DND-41 (cell line): ENCODE measurements around the gene LSM6.

Experiments
- ATAC-seq: fragments of 200-7000 bp; cut with Tn5 transposase; 3 replicates; pipeline ENCODE4 v1.9.1; 2021; ENCODE audit warnings: low read depth; ENCODE audit not compliant: insufficient read depth
- DNase-seq: peaks from one replicate; pipeline ENCODE4 v3.0.0-alpha.2; 2020
- H2AFZ ChIP-seq: 2 replicates; pipeline ENCODE4 v1.6.0; 2012; ENCODE audit warnings: low read depth, low read length
- H3K27ac ChIP-seq: 2 replicates; pipeline ENCODE4 v1.5.1; 2012; ENCODE audit warnings: low read length, inconsistent platforms
- H3K27me3 ChIP-seq: fragments of 200-600 bp; sonication (generic); 2 replicates; pipeline ENCODE4 v1.6.0; 2012; ENCODE audit warnings: low read length, mild to moderate bottlenecking, inconsistent platforms; ENCODE audit not compliant: insufficient read depth, poor library complexity
- H3K36me3 ChIP-seq: 2 replicates; pipeline ENCODE4 v1.5.1; 2012; ENCODE audit warnings: low read length, inconsistent platforms; ENCODE audit not compliant: insufficient read depth
- H3K4me1 ChIP-seq: 2 replicates; pipeline ENCODE4 v1.5.1; 2012; ENCODE audit warnings: mild to moderate bottlenecking, low read length; ENCODE audit not compliant: insufficient read depth
- H3K4me2 ChIP-seq: 2 replicates; pipeline ENCODE4 v1.6.0; 2012; ENCODE audit warnings: mild to moderate bottlenecking, moderate library complexity, low read length, inconsistent platforms; ENCODE audit not compliant: insufficient read depth
- H3K4me3 ChIP-seq, 2 experiments: fragments of 200-600 bp in 1 of 2; shearing (Covaris generic) in 1 of 2; 2 replicates each; pipeline ENCODE4 v1.5.1; 2012 to 2016; ENCODE audit warnings: inconsistent platforms in 2 of 2, low read length in 2 of 2, mild to moderate bottlenecking in 2 of 2, low read depth in 1 of 2, moderate library complexity in 1 of 2
- H3K79me2 ChIP-seq: 2 replicates; pipeline ENCODE4 v1.6.0; 2012; ENCODE audit warnings: low read length, inconsistent platforms; ENCODE audit not compliant: insufficient read depth
- H3K9ac ChIP-seq: 2 replicates; pipeline ENCODE4 v1.6.0; 2012; ENCODE audit warnings: low read depth, mild to moderate bottlenecking, inconsistent platforms, low read length, moderate library complexity
- H3K9me3 ChIP-seq: 2 replicates; pipeline ENCODE4 v1.5.1; 2012; ENCODE audit warnings: low read length, moderate library complexity, mild to moderate bottlenecking, inconsistent platforms; ENCODE audit not compliant: insufficient read depth, severe bottlenecking
- H4K20me1 ChIP-seq: 2 replicates; pipeline ENCODE4 v1.6.0; 2012; ENCODE audit warnings: low read length; ENCODE audit not compliant: insufficient read depth
- CTCF ChIP-seq: IDR thresholded peaks from 2 replicates; pipeline ENCODE4 v1.5.1; 2012; ENCODE audit warnings: borderline replicate concordance, low read length, moderate library complexity, mild to moderate bottlenecking; ENCODE audit not compliant: poor library complexity, severe bottlenecking; ENCODE audit errors: extremely low read depth
- EZH2 ChIP-seq: IDR thresholded peaks from 3 replicates; pipeline ENCODE4 v1.6.1; 2012; ENCODE audit warnings: borderline replicate concordance, low read depth, mild to moderate bottlenecking, moderate library complexity, low read length, inconsistent platforms; ENCODE audit not compliant: severe bottlenecking

LSM6 gene

DNA sequence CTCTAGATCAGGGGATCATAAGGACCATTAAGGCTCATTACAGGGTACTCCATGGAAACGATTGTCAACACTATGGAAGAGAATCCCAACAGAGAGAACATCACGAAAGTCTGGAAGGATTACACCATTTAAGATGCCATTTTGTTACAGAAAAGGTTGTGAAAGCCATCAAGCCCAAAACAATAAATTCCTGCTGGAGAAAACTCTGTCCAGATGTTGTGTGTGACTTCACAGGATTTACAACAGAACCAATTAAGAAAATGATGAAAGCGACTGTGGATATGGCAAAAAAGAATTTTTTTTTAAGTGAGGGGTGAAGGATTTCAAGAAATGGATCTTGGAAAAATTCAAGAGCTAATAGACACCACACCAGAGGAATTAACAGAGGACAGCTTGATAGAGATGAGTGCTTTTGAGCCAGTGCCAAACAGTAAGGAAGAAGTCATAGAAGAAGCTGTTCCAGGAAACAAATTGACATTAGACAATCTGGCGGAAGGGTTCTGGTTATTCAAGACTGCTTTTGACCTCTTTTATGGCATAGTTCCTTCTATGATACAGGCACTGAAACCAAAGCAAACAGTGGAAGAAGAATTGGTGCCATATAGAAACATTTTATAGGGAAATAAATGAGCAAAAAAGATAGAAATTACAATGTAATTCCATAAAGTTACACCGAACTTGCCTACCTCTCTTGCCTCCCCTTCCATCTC lies 17.3 kb upstream of the LSM6 start:
- no peak overlapping the region for H2AFZ ChIP-seq
- H3K27ac ChIP-seq, result no peak overlapping the region
- H3K4me3 ChIP-seq, result no peak overlapping the region

GRCh38 chr4:146159384-146160058 lies 16.0 kb upstream of the LSM6 start:
- DNase-seq (no peak), ATAC-seq (no peak)
- H3K9ac ChIP-seq, result no peak overlapping the region
- H3K9me3 ChIP-seq, result no peaks in the 10 kb centered on the region
- no peaks in the 10 kb centered on the region for H3K27me3 ChIP-seq
- no peaks in the 10 kb centered on the region for H3K4me1 ChIP-seq
- no peak overlapping the region for H3K4me3 ChIP-seq
- no peak overlapping the region for H2AFZ ChIP-seq
- H3K36me3 ChIP-seq, result no peaks in the 10 kb centered on the region
- TF ChIP-seq CTCF (no peak), EZH2 (no peak)
- no peaks in the 10 kb centered on the region for H4K20me1 ChIP-seq
- no peak overlapping the region for H3K27ac ChIP-seq
- no peaks in the 10 kb centered on the region for H3K79me2 ChIP-seq
- H3K4me2 ChIP-seq, result no peak overlapping the region

More for the DNA sequence above, 17.3 kb upstream of the LSM6 start:
- H3K9ac ChIP-seq, result no peak overlapping the region
- no peak overlapping the region for H3K4me2 ChIP-seq
- no peaks in the 10 kb centered on the region for H3K4me1 ChIP-seq
- H3K27me3 ChIP-seq, result no peaks in the 10 kb centered on the region
- no peaks in the 10 kb centered on the region for H4K20me1 ChIP-seq
- DNase-seq (no peak), ATAC-seq (no peak)
- no peaks in the 10 kb centered on the region for H3K9me3 ChIP-seq
- H3K79me2 ChIP-seq, result no peaks in the 10 kb centered on the region
- H3K36me3 ChIP-seq, result no peaks in the 10 kb centered on the region
- TF ChIP-seq EZH2 (no peak), CTCF (no peak)

DNA sequence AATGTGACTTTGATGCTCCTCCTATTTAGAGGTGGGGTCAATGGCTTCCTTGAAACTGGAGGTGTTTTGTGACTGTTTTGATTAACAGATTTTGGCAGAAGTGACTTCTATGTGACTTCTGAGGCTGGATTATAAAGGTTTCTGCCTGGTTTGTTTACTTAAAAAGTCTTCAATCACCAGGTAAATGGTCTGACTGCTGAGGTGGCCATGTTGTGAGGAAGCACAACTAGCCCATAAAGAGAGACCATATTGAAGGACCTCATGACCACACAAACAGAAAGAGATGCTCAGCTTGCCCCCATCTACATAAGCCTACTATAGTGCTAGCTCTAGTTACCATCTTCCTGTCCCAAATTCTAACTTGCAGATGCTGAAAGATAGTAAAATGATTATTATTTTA lies 14.3 kb upstream of the LSM6 start:
- Histone ChIP-seq H3K4me3 (no peak overlapping the region), H3K9me3 (no peaks in the 10 kb centered on the region), H2AFZ (no peak overlapping the region), H3K36me3 (no peaks in the 10 kb centered on the region), H3K4me1 (no peaks in the 10 kb centered on the region), H3K9ac (no peak overlapping the region), H3K4me2 (no peak overlapping the region), H4K20me1 (no peaks in the 10 kb centered on the region), H3K27ac (no peak overlapping the region), H3K79me2 (no peaks in the 10 kb centered on the region), H3K27me3 (no peaks in the 10 kb centered on the region)
- ATAC-seq (no peak), DNase-seq (no peak)
- TF ChIP-seq EZH2 (no peak), CTCF (no peak)
